Erythroblast (primary cell): ENCODE data around the gene PPIB.

Source experiments
- GATA1 ChIP-seq: IDR thresholded peaks from 2 replicates; pipeline ENCODE4 v1.6.1; 2011; ENCODE audit warnings: low read depth, mild to moderate bottlenecking, control low read depth, low read length, moderate library complexity
- POLR2A ChIP-seq: IDR thresholded peaks from 2 replicates; pipeline ENCODE4 v1.6.1; 2011; ENCODE audit warnings: mild to moderate bottlenecking, low read length

GRCh38 chr15:64144192-64144564 is 18.6 kb downstream of the PPIB start:
- TF ChIP-seq POLR2A: no peak
- TF ChIP-seq GATA1: no peak
